Nephron progenitor cell (in vitro differentiated cells): ENCODE results near the gene RARRES2.

Experiments used
- DNase-seq: peaks from one replicate; pipeline ENCODE4 v3.0.0; 2021
- H3K27ac Mint-ChIP-seq: 2 replicates; pipeline ENCODE4 v1.8.0; 2021; ENCODE audit warnings: mild to moderate bottlenecking, moderate library complexity, mixed read lengths
- H3K27me3 Mint-ChIP-seq: 2 replicates; pipeline ENCODE4 v1.8.0; 2021; ENCODE audit warnings: mild to moderate bottlenecking, low read depth, mixed read lengths; ENCODE audit not compliant: poor library complexity
- H3K36me3 Mint-ChIP-seq: 2 replicates; pipeline ENCODE4 v1.8.0; 2021; ENCODE audit warnings: low read depth, mixed read lengths
- H3K4me1 Mint-ChIP-seq: 2 replicates; pipeline ENCODE4 v1.8.0; 2021; ENCODE audit warnings: mixed read lengths
- H3K4me3 Mint-ChIP-seq: 2 replicates; pipeline ENCODE4 v1.8.0; 2021; ENCODE audit warnings: mild to moderate bottlenecking, moderate library complexity, mixed read lengths
- H3K9me3 Mint-ChIP-seq: 2 replicates; pipeline ENCODE4 v1.8.0; 2021; ENCODE audit warnings: mild to moderate bottlenecking, moderate library complexity, mixed read lengths
- CTCF ChIP-seq: fragments of 200-600 bp; sonication (generic); IDR thresholded peaks from 2 replicates; pipeline ENCODE4 v1.5.0; 2021; ENCODE audit warnings: antibody characterized with exemption

Gene RARRES2

GRCh38 chr7:150381785-150382122 is 40.3 kb upstream of the RARRES2 start:
- H3K4me3 Mint-ChIP-seq: no peak overlapping the region
- no peak for DNase-seq
- no peak overlapping the region for H3K27ac Mint-ChIP-seq
- H3K36me3 Mint-ChIP-seq: peaks cover 6% of the 10 kb centered on the region
- no peaks in the 10 kb centered on the region for H3K9me3 Mint-ChIP-seq
- TF ChIP-seq CTCF: no peak
- H3K27me3 Mint-ChIP-seq: peaks cover 4% of the 10 kb centered on the region
- peaks cover 88% of the 10 kb centered on the region for H3K4me1 Mint-ChIP-seq

- TF ChIP-seq CTCF: no peak
- peak overlapping the region; percentile 99 for H3K4me3 Mint-ChIP-seq
- peaks cover 5% of the 10 kb centered on the region for H3K27me3 Mint-ChIP-seq
- peaks cover 88% of the 10 kb centered on the region for H3K4me1 Mint-ChIP-seq
- no peaks in the 10 kb centered on the region for H3K9me3 Mint-ChIP-seq
- DNase-seq: no peak
- H3K36me3 Mint-ChIP-seq: no peaks in the 10 kb centered on the region
- no peak overlapping the region for H3K27ac Mint-ChIP-seq
These were observed 39.7 kb upstream of the RARRES2 start for GRCh38 chr7:150381096-150381495.

DNA sequence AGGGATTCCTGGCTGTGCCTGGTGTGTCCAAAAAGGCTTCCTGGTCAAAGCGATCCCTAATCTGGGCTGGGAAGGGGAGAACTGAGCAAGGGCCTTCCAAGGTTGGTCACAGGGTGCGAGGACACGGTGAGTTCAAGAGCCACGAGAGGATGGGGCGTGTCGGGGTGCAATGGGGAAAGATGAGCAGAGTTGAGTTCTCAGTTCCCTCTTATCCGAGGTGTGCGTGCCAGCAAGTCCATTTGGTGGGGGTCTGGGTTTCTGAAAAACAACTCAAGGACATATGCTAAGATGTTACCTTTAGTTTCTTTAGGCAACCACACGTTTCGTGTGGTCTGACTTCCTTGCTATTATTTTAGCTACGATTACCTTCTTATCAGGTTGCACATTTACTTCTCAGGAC is 39.0 kb upstream of the RARRES2 start:
- no peak for TF ChIP-seq CTCF
- no peaks in the 10 kb centered on the region for H3K9me3 Mint-ChIP-seq

DNA sequence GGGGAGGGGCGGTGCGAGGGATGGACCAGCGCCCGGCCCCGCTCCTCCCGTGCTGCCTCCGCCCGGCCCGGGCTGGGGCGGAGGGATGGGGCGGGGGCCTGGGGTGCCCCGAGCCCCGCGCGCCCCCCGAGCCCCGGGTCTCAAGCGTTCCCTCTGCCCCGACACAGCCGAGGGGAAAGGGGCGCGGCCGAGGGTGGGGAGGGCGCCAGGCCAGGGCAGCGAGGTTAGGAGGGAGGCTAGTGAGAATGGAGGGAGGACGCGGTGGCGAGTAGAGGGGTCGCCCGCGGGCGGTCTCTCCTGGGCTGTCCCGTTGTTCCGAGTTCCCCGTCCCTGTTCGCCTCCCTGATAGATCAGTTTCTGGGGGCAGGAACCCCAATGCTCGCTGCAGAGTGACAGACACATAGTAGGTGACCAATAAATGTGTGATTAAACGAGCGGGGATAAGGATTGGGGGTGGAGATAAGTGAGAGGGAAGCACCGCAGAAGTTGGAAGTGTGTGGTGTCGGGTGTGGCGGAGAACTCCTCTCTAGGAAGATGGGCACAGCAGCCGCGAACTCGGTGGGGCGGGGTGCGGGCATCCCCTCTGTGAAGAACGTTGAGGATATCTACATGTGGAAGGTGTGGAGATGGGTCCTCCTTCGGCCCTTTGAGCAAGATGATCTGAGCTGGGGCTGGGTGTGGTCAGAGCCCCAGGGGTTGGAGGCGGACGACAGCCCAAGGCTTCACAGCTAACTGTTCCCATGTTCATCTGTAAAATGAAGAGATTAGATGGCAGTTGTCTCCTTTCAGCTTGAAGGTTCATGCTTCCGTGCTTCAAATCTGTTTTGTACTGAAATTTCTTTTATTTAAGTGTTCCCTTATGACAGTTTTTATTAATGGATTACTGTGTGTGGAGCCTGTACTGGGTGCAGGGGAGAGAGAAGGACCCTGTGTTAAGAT is 38.3 kb upstream of the RARRES2 start:
- Mint-ChIP-seq H3K4me3 (peak overlapping the region; percentile 99), H3K36me3 (peaks cover 2% of the 10 kb centered on the region), H3K4me1 (peaks cover 81% of the 10 kb centered on the region), H3K9me3 (no peaks in the 10 kb centered on the region), H3K27me3 (peaks cover 8% of the 10 kb centered on the region), H3K27ac (peak overlapping the region; percentile 88)
- no peak for TF ChIP-seq CTCF
- DNase-seq: peak; percentile 34

More for the DNA sequence above, 39.0 kb upstream of the RARRES2 start:
- Mint-ChIP-seq H3K4me3 (peak overlapping the region; percentile 99), H3K36me3 (no peaks in the 10 kb centered on the region), H3K27me3 (peaks cover 8% of the 10 kb centered on the region), H3K27ac (peak overlapping the region; percentile 6), H3K4me1 (peaks cover 86% of the 10 kb centered on the region)
- DNase-seq: no peak

GRCh38 chr7:150378853-150379440 is 37.5 kb upstream of the RARRES2 start, which contains the start of gene ZNF775:
Gene ZNF775 (plus strand): TSS chr7:150379330. CDS start chr7:150388471, 9,141 bp downstream.
- Mint-ChIP-seq H3K36me3 (peaks cover 10% of the 10 kb centered on the region), H3K4me1 (peaks cover 81% of the 10 kb centered on the region), H3K9me3 (no peaks in the 10 kb centered on the region), H3K4me3 (peak within 1 kb of the TSS; percentile 99), H3K27me3 (peaks cover 8% of the 10 kb centered on the region), H3K27ac (peak within 1 kb of the TSS; percentile 88)
- peak; percentile 94 for DNase-seq
- no peak for TF ChIP-seq CTCF
